Measurements from ENCODE around the gene TBX2. TPM values are rescaled to one million over a fixed set of nuclear protein-coding genes. Genes with fewer than 3 reads are reported as not detected.

TBX2 gene
- total RNA-seq, 1 experiment from 2014 or later, result not detected

- no peaks in the 10 kb centered on the region for H3K79me2 ChIP-seq (ENCODE audit: low read length)
- DNase-seq, result no peak
- no peaks in the 10 kb centered on the region for H3K9me2 ChIP-seq (replicated peaks; ENCODE audit: insufficient read depth, low read length)
- no peaks in the 10 kb centered on the region for H3K9me3 ChIP-seq (ENCODE audit: low read length)
- H3K27me3 ChIP-seq (ENCODE audit: low read length), result no peaks in the 10 kb centered on the region
- H3K9ac ChIP-seq (ENCODE audit: low read length), result no peak overlapping the region
- no peaks in the 10 kb centered on the region for H3K36me3 ChIP-seq (ENCODE audit: insufficient read depth, low read length)
- H3K4me3 ChIP-seq (ENCODE audit: low read length), result no peak overlapping the region
- H2AFZ ChIP-seq (ENCODE audit: low read length), result no peak overlapping the region
- no peak overlapping the region for H3K27ac ChIP-seq (ENCODE audit: low read length)
- H3K4me1 ChIP-seq (ENCODE audit: low read length), result no peaks in the 10 kb centered on the region
- no peak overlapping the region for H3K4me2 ChIP-seq (ENCODE audit: low read depth, low read length, poor library complexity, severe bottlenecking)
- H4K20me1 ChIP-seq (ENCODE audit: insufficient read depth, low read depth, low read length), result no peaks in the 10 kb centered on the region
Measured at GRCh38 chr17:61383689-61384201, 15.9 kb upstream of the TBX2 start.

GRCh38 chr17:61384354-61384691, 15.3 kb upstream of the TBX2 start:
- Histone ChIP-seq H4K20me1 (ENCODE audit: insufficient read depth, low read depth, low read length) (no peaks in the 10 kb centered on the region), H3K4me3 (ENCODE audit: low read length) (no peak overlapping the region), H3K36me3 (ENCODE audit: insufficient read depth, low read length) (no peaks in the 10 kb centered on the region), H3K9me3 (ENCODE audit: low read length) (no peaks in the 10 kb centered on the region), H3K27ac (ENCODE audit: low read length) (no peak overlapping the region), H3K27me3 (ENCODE audit: low read length) (no peaks in the 10 kb centered on the region), H3K9me2 (replicated peaks; ENCODE audit: insufficient read depth, low read length) (no peaks in the 10 kb centered on the region), H2AFZ (ENCODE audit: low read length) (no peak overlapping the region), H3K4me1 (ENCODE audit: low read length) (no peaks in the 10 kb centered on the region), H3K4me2 (ENCODE audit: low read depth, low read length, poor library complexity, severe bottlenecking) (no peak overlapping the region), H3K9ac (ENCODE audit: low read length) (no peak overlapping the region), H3K79me2 (ENCODE audit: low read length) (no peaks in the 10 kb centered on the region)
- no peak for DNase-seq

- Histone ChIP-seq H3K4me1 (ENCODE audit: low read length) (no peaks in the 10 kb centered on the region), H3K27me3 (ENCODE audit: low read length) (no peaks in the 10 kb centered on the region), H3K4me2 (ENCODE audit: low read depth, low read length, poor library complexity, severe bottlenecking) (no peak overlapping the region), H3K9ac (ENCODE audit: low read length) (no peak overlapping the region), H3K36me3 (ENCODE audit: insufficient read depth, low read length) (no peaks in the 10 kb centered on the region), H3K79me2 (ENCODE audit: low read length) (no peaks in the 10 kb centered on the region), H3K27ac (ENCODE audit: low read length) (no peak overlapping the region), H3K9me3 (ENCODE audit: low read length) (no peaks in the 10 kb centered on the region), H3K9me2 (replicated peaks; ENCODE audit: insufficient read depth, low read length) (no peaks in the 10 kb centered on the region), H2AFZ (ENCODE audit: low read length) (no peak overlapping the region), H4K20me1 (ENCODE audit: insufficient read depth, low read depth, low read length) (no peaks in the 10 kb centered on the region), H3K4me3 (ENCODE audit: low read length) (no peak overlapping the region)
- no peak for DNase-seq
Measured at GRCh38 chr17:61384692-61385576, 14.7 kb upstream of the TBX2 start.

- Histone ChIP-seq H3K9me2 (replicated peaks; ENCODE audit: insufficient read depth, low read length) (no peaks in the 10 kb centered on the region), H3K9ac (ENCODE audit: low read length) (no peak overlapping the region), H3K4me2 (ENCODE audit: low read depth, low read length, poor library complexity, severe bottlenecking) (no peak overlapping the region), H3K36me3 (ENCODE audit: insufficient read depth, low read length) (no peaks in the 10 kb centered on the region), H2AFZ (ENCODE audit: low read length) (no peak overlapping the region), H3K79me2 (ENCODE audit: low read length) (no peaks in the 10 kb centered on the region), H3K4me3 (ENCODE audit: low read length) (no peak overlapping the region), H4K20me1 (ENCODE audit: insufficient read depth, low read depth, low read length) (no peaks in the 10 kb centered on the region), H3K27ac (ENCODE audit: low read length) (no peak overlapping the region), H3K9me3 (ENCODE audit: low read length) (no peaks in the 10 kb centered on the region), H3K4me1 (ENCODE audit: low read length) (no peaks in the 10 kb centered on the region), H3K27me3 (ENCODE audit: low read length) (no peaks in the 10 kb centered on the region)
- no peak for DNase-seq
Measured at GRCh38 chr17:61385577-61386236, 13.9 kb upstream of the TBX2 start.

GRCh38 chr17:61386251-61386650, 13.4 kb upstream of the TBX2 start:
- Histone ChIP-seq H3K9me2 (replicated peaks; ENCODE audit: insufficient read depth, low read length) (no peaks in the 10 kb centered on the region), H3K4me1 (ENCODE audit: low read length) (no peaks in the 10 kb centered on the region), H3K27ac (ENCODE audit: low read length) (no peak overlapping the region), H3K9me3 (ENCODE audit: low read length) (no peaks in the 10 kb centered on the region), H2AFZ (ENCODE audit: low read length) (no peak overlapping the region), H3K9ac (ENCODE audit: low read length) (no peak overlapping the region), H4K20me1 (ENCODE audit: insufficient read depth, low read depth, low read length) (no peaks in the 10 kb centered on the region), H3K4me3 (ENCODE audit: low read length) (no peak overlapping the region), H3K4me2 (ENCODE audit: low read depth, low read length, poor library complexity, severe bottlenecking) (no peak overlapping the region), H3K36me3 (ENCODE audit: insufficient read depth, low read length) (no peaks in the 10 kb centered on the region), H3K79me2 (ENCODE audit: low read length) (no peaks in the 10 kb centered on the region), H3K27me3 (ENCODE audit: low read length) (no peaks in the 10 kb centered on the region)
- no peak for DNase-seq

GRCh38 chr17:61387011-61387410, 12.6 kb upstream of the TBX2 start:
- Histone ChIP-seq H2AFZ (ENCODE audit: low read length) (no peak overlapping the region), H3K4me1 (ENCODE audit: low read length) (no peaks in the 10 kb centered on the region), H3K27ac (ENCODE audit: low read length) (no peak overlapping the region), H3K9me3 (ENCODE audit: low read length) (no peaks in the 10 kb centered on the region), H3K36me3 (ENCODE audit: insufficient read depth, low read length) (no peaks in the 10 kb centered on the region), H3K4me2 (ENCODE audit: low read depth, low read length, poor library complexity, severe bottlenecking) (no peak overlapping the region), H3K9me2 (replicated peaks; ENCODE audit: insufficient read depth, low read length) (no peaks in the 10 kb centered on the region), H3K27me3 (ENCODE audit: low read length) (no peaks in the 10 kb centered on the region), H3K9ac (ENCODE audit: low read length) (no peak overlapping the region), H3K79me2 (ENCODE audit: low read length) (no peaks in the 10 kb centered on the region), H4K20me1 (ENCODE audit: insufficient read depth, low read depth, low read length) (no peaks in the 10 kb centered on the region), H3K4me3 (ENCODE audit: low read length) (no peak overlapping the region)
- DNase-seq, result no peak

GRCh38 chr17:61387511-61388305, 11.9 kb upstream of the TBX2 start:
- Histone ChIP-seq H3K9me3 (ENCODE audit: low read length) (no peaks in the 10 kb centered on the region), H3K79me2 (ENCODE audit: low read length) (no peaks in the 10 kb centered on the region), H4K20me1 (ENCODE audit: insufficient read depth, low read depth, low read length) (no peaks in the 10 kb centered on the region), H3K9me2 (replicated peaks; ENCODE audit: insufficient read depth, low read length) (no peaks in the 10 kb centered on the region), H3K27me3 (ENCODE audit: low read length) (no peaks in the 10 kb centered on the region), H3K4me1 (ENCODE audit: low read length) (no peaks in the 10 kb centered on the region), H3K9ac (ENCODE audit: low read length) (no peak overlapping the region), H3K27ac (ENCODE audit: low read length) (no peak overlapping the region), H3K4me2 (ENCODE audit: low read depth, low read length, poor library complexity, severe bottlenecking) (no peak overlapping the region), H3K4me3 (ENCODE audit: low read length) (no peak overlapping the region), H3K36me3 (ENCODE audit: insufficient read depth, low read length) (no peaks in the 10 kb centered on the region), H2AFZ (ENCODE audit: low read length) (no peak overlapping the region)
- DNase-seq, result no peak
